Fibroblast of skin of abdomen (primary cell): ENCODE data around the gene CACNA1S.

Experiments
- DNase-seq: peaks from one replicate; pipeline ENCODE4 v3.0.0-alpha.2; 2013

Gene CACNA1S

DNA sequence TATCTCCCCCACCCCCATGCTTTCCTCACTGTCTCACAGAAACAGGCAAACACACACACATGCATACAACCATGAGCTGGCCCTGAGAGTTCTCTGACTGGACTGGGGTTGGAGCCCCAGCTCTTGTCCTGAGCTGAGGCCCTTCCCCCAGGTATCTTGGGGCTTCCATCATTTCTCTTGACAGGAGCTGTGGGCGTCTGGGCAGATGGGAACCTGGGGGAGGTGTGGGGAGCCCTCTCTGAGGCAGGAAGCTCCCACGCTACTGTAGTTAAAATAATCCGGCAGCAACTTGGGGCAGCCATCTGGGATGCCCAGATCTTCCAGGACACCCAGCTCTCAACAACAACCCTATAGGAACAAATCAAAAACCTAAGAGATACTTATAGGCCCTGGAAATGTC is 86.0 kb downstream of the CACNA1S start:
- peak; percentile 20 for DNase-seq

DNA sequence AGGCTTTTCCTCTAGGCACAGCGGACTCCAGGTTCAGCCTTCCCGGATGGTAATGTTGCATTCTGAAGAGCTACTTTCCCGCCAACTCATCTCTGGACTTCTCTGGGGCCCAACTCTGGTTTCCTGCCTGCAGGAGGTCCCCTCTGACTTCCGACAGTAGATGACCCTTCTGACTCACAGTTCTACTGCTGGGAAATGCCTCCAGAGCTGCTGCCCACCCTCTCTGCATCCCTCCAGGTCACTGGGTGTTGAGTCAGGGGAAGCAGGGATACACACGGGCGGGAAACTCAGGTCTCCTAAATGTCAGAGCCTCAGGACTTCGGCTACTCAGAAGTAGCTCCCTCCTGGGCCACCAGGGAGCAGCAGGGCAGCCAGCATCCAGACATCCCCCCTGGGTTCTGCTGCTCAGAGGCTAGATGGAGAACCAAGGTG is 86.6 kb downstream of the CACNA1S start:
- peak; percentile 53 for DNase-seq

DNA sequence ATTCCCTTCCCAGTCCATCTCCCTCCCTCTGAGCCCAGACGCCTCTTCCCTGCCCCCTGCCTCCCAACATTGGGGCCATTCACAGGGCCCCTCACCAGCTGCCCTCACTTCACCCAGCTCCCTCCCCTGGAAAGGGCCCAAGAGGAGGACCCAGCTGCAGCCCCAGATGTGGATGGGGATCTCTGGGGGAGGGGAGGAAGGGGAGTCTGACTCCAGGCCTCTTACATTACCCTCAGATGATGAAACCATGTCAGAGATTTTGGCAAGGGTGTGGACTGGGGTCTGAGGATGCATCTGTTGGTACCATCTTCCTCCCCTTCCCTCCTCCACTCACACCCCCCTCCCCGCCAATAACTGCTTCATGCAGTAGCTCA is 87.6 kb downstream of the CACNA1S start:
- no peak for DNase-seq

DNA sequence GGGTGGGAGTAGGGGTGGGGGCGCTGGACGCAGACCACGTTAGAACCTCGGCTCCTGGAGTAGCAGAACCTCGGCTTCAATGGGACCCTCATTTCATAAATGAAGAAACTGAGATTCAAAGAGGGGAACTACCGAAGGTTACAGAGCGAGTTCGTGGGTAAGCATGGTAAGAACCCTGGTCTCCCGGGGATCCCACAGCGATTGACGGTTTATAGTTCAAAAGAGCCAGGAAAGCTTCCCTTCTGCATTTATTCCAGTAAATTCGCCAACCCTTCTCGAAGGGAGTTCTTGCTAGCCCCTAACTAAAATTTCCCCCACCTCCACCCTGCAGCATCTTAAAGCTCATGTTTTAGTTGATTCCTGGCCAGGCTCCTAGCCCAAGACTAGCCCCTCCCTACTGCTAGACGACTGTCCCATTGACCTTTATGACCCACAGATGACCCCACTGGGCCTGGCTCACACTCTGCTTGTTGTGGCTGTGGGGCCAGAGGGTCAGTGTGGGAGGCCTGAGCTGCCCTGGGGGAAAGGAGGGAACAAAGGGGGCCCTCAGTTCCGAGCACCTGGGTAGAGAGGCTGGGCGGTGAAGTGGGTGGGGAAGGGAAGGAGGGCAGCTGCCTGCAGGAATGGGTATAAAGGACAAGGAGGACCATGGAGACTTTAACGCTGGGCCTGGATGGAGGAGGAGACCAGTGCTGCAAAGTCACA is 88.2 kb downstream of the CACNA1S start:
- no peak for DNase-seq

DNA sequence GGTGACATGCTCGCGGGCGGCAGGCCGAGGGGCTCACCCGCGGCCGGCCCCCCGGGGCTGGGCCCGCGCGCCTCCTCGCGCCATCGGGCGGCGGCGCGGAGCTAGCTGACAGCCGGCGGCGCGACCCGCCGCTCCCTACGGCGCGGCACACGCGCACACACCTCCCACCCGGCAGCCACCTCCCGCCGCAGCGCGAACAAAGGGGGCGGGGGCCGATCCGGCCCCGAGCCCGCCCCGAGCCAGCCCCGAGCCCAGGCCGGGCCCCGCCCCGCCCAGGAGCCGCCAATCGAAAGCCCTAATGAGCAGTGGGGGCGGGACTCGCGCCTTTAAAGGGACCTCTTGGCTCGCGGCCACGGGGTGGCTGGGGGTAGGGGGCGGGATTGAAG is 88.7 kb downstream of the CACNA1S start, which contains the start of gene KIF21B:
Gene KIF21B (minus strand): TSS at position 198 of the 386 bp plus-strand sequence. CDS start 331 bp downstream, outside the sequence.
- DNase-seq = peak; percentile 73

DNA sequence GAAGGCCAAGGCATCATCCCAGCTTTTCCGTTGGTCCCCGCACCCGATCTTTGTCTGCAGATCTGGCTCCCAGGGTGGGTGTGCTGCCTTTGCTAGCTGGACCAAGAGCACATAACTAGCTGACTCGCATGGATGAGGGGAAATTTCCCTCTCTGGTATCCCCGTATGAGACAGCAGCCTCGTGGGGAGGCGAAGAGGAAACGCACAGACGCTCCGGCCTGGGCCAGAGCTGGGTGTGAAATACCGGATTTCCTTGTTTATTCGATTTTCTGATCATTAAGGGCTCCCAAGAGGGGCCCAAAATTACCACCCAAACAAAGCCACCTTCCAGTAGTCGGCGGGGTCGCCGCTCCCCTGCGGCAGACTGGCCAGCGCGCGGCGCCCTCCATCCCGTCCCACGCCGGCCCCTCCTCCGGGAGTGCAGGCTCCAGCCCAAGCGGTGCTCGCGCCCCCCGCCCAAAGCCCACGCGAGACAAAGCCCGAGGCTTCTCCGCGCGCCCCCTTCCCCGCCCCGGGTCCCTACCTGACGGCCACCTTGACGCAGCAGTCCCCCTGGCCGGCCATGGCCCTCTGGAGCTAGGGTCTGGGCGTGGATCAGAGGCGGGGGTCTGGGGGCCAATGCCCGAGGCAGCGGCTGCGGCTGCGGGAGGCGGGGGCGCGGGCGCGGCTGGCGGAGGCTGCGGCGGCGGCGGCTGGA is 89.3 kb downstream of the CACNA1S start:
- no peak for DNase-seq

DNA sequence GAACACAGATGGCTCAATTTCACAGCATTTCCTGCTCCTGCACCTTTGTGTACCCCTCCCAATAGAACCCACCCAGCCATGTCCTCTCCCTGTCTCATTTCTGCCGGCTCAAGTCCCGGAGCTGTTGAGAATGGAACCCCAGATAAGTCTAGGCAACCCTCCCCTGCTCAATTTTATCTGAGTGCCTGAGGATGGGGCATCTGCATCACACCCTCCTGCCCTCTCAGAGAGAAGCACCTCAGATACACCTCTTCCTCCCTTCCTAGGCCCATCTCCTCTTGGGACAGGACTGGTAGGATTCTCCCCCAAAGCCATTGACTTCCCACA is 89.8 kb downstream of the CACNA1S start:
- DNase-seq = no peak

DNA sequence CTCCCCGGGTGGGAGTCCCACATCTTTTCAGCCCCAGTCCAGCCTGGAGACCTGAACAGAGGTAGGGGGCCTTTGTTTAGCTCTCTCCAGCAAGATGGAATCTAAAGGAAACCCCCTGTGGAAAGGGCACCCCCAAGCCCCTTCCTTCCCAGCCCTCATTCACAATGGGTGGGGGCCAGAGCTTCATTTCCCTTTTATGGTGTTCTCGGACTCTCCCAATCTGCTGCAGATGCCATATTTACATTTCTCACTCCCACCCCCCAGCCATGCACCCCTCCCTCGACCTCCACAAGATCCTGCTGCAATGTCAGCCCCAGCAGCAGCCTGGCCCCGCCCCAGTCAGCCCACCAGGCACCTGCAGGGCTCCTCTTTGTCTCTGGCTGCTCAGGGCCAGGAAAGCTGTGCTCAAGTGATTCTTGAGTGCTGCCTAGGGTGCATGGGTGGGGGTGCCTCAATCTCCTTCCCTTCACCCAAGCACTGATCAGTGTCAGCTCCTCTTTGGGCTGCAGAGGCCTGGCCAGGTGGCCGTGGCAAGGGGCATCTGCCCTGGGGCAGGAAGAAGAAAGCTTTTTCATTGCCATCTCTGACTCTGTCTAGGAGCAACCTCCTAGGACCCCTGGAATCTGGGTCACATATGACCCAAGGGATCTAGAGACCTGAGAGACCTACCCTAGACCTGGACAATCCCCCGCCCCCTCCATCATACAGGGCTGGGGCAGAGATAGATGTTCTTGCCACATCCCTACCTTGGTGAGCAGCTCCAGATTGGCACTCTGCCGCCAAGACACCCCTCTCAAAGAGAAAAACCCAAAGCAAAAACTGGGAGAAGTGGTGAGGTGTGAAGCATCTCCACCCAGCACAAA is 90.4 kb downstream of the CACNA1S start:
- DNase-seq = no peak

DNA sequence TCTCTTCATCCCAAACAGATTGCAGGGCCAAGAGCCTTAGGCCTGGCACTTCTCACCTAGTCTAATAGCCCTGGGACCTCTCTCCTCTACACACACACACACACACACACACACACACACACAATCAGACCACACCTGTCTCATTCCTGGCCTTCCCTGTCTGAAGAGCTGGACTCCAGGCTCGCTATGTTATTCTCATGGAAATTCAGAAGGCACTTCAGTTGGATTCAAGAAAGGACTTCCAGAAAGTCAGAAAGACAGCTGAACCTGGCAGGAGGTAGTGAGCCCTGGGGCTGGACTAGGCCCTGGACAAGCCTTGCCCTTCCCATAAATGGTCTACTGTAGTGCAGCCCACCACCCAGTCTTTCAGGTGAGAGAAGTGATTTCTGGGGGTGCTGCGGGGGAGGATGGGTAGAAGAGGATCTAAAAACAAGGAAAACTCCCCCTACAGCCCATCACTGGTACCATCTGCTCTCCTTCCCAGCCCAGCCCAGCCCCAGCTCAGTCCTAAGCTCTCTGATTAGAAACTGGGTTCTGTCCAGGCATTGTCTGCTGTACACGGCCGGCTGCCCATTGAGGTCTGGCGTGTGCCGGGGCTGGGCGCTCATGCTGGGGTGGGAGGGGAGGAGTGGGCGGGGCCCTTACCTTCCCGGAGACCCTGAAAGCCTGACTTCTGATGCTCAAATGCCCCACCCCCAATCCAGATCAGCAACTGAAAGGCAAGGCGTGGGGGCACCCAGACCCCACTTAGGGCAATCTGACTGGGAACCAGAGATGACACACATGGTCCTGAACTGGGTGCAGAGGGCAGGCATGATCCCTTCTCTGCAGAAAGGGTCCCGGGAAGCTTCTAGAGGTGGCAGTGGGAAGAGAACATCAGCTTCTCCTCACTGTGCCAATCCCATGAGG is 91.3 kb downstream of the CACNA1S start:
- no peak for DNase-seq

DNA sequence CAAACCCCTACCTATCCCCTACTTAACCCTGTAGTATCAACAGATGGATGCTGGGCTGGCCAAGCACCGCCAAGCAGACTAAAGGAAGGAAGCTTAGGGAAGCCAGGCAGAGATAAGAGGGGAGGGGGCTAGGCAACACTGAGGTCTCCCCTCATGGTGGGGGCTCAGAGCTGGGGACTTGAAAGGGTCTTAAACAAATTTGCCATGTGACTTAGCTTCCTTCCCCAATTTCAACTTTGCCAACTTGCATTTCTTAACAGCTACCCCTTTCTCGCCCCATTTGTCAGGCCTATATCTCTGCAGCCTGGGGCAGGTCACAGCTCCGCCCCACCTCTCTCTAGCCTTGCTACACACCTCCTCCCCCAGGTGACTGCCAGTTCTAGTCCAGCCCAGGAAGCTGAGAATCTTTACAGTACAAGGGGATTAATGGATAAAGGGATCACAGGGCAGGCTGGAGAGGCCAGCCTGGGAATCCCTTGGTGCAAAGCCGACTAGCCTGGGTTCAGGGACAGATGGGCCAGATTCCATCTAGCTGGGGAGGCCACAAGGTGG is 92.1 kb downstream of the CACNA1S start:
- DNase-seq = no peak

DNA sequence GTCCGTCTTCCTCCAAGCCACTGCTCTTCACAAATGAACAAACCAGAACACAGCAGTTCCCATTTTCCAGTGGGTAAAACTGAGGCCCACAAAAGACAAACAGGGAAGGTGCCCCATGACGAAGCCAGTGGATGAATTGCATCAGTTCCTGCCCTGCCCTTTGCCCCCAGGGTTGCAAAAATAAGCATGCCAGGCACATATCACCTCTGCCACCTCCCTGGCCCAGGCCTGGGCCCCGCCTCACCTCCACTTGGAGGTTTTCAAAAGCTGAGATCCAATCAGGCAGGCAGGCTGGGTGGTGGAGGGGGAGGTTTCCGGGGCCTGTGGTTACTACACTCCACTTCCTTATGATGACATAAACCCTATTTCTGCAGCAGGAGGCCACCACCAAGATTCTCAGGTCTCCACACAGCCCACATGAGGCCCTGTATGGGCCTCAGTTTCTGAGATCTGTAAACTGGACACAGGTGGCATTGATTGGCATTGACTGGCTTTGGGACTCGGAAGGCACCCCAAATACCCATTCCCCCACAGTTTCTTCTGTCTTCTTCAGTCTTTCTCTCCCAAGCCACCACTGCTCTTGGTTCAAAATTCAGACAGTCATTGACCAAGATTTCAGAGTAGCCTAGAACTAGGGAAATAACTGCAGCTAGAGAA is 92.8 kb downstream of the CACNA1S start:
- peak; percentile 62 for DNase-seq

DNA sequence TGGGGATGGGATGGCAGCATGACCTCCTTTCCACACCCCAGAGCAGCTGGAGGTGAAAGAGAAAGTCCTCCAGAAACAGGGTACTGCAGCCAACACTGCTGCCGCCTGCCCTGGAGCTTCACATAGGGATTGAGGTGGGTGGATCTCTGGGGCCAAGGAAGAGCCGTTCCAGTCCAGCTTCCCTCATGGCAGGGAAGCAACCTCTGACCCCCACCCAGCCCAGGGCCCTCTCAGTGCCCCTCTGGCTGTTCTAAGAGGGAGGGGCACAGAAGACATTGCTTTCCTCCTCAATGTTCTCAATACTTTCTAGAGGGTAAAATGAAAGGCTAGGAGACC is 94.4 kb downstream of the CACNA1S start:
- no peak for DNase-seq

DNA sequence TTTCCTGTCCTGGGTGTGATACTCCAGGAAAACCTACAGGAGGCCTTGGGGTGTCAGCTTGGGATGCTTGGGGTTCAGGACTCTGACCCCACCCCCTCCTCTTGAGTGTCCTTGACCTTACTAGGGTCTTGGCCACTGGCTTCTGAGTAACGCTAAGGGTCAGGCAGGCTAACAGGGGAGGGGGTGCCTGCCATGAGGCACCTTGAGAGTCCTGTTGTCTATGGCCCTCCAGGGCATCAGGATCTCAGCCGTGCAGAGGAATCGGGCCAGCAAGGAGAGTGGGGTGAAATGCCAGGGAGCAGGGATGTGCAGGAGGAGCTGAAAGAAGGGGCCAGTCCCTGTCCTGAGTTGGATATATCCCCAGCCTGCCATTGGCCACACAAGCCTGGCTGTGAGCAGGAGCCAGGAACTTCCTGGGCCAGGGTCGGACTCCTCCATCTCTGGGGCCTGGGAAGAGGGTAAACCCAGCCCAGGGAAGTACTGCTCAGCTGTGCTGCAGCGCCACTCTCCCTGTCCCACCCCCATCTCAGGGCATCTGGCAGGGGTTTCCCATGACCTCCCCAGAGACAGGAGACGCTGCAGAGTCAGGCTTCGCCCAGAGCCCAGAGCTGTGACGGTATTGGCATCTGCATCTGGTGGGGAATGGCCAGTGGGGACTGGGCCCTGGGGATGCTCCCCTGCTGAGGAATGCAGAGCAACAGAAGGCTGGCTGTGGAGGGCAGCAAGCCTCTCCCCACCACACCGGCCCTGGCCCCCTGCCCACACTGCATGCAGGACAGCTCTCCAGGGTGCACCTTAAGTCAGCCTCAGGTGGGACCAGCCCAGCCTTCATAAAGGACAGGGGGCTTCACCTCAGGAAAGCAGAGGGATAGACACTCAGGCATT is 95.0 kb downstream of the CACNA1S start:
- DNase-seq = peak; percentile 26

DNA sequence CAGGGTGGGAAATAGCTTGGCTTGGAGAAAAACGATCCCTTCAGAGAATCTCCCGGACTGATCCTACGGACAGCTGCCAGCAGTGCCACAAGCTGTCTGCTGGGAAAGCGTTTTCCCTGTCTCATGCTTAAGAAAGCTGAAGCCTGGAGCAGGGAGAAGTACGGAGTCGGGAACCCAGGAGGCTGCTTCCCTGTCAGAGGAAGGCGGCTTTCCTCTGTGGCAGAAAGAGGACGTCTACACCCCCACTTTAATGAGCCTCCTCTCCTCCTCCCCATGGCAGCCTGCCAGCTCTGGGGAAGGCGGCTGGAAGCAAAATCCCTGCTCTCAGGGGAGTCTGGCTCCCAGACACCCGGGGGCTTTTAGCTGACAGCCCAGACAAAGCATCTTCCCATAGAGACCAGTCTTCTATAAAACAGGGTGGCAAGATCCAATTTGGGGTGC is 96.0 kb downstream of the CACNA1S start:
- peak; percentile 52 for DNase-seq

DNA sequence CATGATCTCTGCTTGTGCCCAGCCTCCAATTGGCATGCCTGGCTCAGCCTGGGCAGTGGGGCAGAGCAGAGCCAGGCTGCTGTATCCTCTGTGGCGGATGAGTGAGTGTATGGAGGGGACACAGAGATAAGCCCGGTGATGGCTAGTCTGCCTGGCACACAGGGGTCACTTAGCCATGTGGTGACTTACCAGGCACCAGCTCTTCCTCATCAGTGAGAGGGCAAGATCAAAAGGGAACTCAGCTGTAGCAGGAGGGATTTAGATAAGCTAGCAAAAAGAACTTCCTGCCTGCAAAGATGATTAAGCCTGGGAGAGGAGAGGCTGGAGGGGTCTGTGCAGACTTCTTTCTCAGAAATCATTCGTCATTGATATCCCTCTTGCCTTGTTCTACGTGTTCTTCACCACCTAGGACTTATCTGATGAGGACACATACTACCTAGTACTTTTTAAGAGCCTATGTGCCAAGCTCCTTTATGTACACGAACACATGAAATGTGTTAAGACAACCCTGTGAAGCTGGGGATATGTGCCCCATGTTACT is 96.6 kb downstream of the CACNA1S start:
- no peak for DNase-seq

DNA sequence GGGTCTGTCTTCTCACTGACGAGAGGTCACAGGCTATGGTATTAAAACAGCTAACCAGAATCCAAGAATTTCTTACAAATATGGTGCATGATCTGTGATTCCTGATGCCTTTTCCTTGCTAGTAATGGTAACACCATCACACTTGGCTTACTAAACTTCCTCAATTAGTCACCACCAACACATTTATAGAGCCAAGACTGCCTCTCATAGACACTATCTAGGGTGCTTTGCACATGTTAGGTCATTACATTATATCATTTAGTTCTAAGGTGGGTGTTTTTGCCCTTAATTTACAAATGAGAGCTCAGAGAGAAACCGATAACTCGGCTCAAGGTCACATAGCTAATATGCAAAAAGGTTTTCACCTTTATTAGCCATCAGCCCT is 97.4 kb downstream of the CACNA1S start:
- DNase-seq = no peak

DNA sequence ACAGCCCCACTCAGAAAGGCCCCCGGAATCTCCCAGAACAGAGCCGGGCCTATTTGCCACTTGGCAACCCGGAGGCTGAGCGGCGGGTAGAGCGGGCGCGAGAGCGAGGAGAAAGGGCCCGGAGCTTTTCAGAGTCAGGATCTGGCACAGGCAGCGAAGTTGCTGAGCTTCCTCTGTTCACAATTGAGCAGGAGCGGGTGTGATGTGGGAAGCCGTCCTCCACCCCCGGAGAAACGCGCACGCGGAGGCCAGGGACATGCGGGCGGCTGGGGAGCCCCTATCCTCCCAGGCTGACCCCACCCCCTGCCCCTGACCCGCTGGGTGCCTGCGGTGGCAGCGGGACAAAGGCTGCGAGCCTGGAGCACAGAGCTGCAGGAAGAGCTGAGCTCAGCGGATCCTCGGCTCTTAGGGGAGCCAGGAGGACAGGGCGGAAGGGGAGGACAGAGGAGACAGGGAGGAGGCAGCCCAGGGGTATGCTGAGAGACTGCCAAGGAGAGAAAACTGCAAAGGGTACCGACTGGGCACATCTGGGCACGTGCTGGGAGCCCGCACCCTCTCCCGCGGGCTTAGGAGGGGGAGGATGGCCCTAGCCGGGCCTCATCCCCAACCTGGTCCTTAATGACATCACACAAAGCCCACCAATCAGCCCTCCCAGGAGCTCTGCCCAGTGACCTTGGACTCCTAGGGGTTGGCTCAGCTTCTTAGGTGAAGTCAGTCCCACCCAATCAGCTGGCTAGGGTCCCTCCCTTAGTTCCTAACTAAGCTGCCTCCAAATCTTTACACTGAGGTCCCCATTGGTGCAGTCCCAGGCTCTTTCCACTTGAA is 98.0 kb downstream of the CACNA1S start:
- no peak for DNase-seq

DNA sequence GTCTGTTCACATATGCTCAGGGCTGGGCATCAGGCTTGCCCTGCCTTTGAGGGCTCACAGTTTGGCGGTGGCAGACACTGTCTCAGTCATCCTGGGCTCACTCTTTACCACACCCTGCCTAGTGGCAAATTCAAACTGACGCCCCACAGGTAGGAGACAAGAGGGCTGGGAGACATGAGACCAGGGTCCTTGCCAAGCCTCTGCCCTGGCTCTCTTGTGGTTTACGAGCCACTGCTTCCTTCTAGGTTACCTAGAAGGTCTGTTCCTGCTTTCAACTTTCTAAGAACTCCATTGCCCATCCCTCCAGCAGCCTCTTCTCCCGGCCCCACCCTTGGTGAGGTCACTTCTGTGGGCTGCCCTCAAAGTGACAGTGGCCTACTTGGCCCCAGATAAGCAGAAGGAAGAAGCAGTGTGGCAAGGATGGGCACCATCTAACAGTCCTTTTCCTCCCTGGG is 99.2 kb downstream of the CACNA1S start:
- no peak for DNase-seq

DNA sequence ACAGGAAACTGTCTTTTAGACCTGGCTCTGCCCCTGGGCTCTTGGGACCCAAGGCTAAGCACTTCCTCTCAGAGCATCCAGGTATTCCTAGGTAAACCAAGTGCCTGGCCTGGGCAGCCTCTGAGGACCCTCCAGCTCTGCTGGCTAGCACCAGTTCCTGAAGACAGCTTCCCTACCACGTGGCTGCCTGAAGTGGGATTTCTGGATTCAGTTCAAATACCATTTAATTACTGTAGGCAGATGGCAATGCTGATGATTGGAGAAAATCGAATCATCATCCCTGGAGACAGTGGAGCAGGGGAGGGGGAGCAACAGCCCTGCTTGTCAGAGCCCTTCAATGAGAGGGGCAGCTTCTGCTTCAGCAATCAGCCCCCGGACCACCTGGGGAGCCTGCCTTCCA is 100.6 kb downstream of the CACNA1S start:
- no peak for DNase-seq
